Neural cell (in vitro differentiated cells): ENCODE measurements around the gene GAN.

Experiments used
- EP300 ChIP-seq: fragments of 450-650 bp; conservative IDR thresholded peaks from 2 replicates; pipeline ENCODE4 v1.6.1; 2014; ENCODE audit warnings: antibody characterized with exemption, mild to moderate bottlenecking, moderate library complexity; ENCODE audit not compliant: poor library complexity, severe bottlenecking
- EZH2 ChIP-seq: fragments of 200-600, 300-800 bp; shearing (Covaris generic), sonication (generic); IDR thresholded peaks from 2 replicates; pipeline ENCODE4 v1.6.1; 2014; ENCODE audit warnings: antibody characterized with exemption, low read length, borderline replicate concordance, mild to moderate bottlenecking; ENCODE audit not compliant: insufficient read depth, poor library complexity, severe bottlenecking
- MXI1 ChIP-seq: fragments of 450-650 bp; conservative IDR thresholded peaks from 2 replicates; pipeline ENCODE4 v1.6.1; 2014; ENCODE audit warnings: antibody characterized with exemption, mild to moderate bottlenecking; ENCODE audit not compliant: poor library complexity, severe bottlenecking
- POLR2AphosphoS5 ChIP-seq: IDR thresholded peaks from 2 replicates; pipeline ENCODE4 v1.6.1; 2012
- RAD21 ChIP-seq: fragments of 450-650 bp; conservative IDR thresholded peaks from 2 replicates; pipeline ENCODE4 v1.6.1; 2014; ENCODE audit warnings: antibody characterized with exemption, mild to moderate bottlenecking, moderate library complexity
- SMC3 ChIP-seq: fragments of 450-650 bp; conservative IDR thresholded peaks from 2 replicates; pipeline ENCODE4 v1.6.1; 2014; ENCODE audit warnings: antibody characterized with exemption, mild to moderate bottlenecking, moderate library complexity; ENCODE audit not compliant: poor library complexity
- TAF1 ChIP-seq: IDR thresholded peaks from 2 replicates; pipeline ENCODE4 v1.6.1; 2012; ENCODE audit warnings: low read depth
- TF ChIP-seq, protein P1 (sequence below): fragments of 450-650 bp; IDR thresholded peaks from 2 replicates; pipeline ENCODE4 v1.5.1; 2014; ENCODE audit warnings: antibody characterized with exemption, mild to moderate bottlenecking, moderate library complexity; ENCODE audit not compliant: poor library complexity, severe bottlenecking
- TF ChIP-seq, protein P2 (sequence below): IDR thresholded peaks from 2 replicates; pipeline ENCODE4 v1.6.1; 2012; ENCODE audit warnings: borderline replicate concordance

DNA sequence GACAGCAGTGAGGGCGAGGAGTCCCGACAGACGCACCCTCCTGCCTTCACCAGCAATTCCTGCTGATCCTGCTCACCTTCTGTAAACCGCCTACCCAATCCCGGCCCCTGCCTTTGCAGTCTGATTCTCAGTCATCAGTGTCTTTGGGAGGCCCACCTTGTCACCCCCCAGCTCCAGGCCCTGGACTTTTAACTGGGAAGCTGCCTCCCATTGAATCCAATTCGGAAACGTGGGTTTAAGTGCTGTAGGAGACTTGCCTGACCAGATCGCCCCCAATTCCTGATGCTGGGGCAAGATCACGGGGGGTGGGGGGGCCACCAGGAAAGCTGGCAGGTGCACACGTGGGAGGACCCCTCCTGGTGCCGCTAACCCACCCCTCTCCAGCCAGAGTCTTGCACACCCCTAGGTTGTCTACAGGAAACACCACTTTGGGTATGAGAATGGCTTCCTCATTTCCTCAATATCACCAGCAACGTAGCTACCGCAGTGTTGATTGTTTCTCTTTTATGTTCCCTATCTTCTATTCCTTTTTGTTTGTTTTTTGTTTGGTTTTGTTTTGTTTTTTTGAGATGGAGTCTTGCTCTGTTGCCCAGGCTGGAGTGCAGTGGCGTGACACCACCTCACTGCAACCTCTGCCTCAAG, 83.2 kb downstream of the GAN start:
- TF ChIP-seq, protein P1, sequence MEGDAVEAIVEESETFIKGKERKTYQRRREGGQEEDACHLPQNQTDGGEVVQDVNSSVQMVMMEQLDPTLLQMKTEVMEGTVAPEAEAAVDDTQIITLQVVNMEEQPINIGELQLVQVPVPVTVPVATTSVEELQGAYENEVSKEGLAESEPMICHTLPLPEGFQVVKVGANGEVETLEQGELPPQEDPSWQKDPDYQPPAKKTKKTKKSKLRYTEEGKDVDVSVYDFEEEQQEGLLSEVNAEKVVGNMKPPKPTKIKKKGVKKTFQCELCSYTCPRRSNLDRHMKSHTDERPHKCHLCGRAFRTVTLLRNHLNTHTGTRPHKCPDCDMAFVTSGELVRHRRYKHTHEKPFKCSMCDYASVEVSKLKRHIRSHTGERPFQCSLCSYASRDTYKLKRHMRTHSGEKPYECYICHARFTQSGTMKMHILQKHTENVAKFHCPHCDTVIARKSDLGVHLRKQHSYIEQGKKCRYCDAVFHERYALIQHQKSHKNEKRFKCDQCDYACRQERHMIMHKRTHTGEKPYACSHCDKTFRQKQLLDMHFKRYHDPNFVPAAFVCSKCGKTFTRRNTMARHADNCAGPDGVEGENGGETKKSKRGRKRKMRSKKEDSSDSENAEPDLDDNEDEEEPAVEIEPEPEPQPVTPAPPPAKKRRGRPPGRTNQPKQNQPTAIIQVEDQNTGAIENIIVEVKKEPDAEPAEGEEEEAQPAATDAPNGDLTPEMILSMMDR = no peak
- TF ChIP-seq EZH2 = no peak
- no peak for TF ChIP-seq EP300
- TF ChIP-seq POLR2AphosphoS5 = no peak
- TF ChIP-seq MXI1 = no peak
- no peak for TF ChIP-seq RAD21
- TF ChIP-seq, protein P2, sequence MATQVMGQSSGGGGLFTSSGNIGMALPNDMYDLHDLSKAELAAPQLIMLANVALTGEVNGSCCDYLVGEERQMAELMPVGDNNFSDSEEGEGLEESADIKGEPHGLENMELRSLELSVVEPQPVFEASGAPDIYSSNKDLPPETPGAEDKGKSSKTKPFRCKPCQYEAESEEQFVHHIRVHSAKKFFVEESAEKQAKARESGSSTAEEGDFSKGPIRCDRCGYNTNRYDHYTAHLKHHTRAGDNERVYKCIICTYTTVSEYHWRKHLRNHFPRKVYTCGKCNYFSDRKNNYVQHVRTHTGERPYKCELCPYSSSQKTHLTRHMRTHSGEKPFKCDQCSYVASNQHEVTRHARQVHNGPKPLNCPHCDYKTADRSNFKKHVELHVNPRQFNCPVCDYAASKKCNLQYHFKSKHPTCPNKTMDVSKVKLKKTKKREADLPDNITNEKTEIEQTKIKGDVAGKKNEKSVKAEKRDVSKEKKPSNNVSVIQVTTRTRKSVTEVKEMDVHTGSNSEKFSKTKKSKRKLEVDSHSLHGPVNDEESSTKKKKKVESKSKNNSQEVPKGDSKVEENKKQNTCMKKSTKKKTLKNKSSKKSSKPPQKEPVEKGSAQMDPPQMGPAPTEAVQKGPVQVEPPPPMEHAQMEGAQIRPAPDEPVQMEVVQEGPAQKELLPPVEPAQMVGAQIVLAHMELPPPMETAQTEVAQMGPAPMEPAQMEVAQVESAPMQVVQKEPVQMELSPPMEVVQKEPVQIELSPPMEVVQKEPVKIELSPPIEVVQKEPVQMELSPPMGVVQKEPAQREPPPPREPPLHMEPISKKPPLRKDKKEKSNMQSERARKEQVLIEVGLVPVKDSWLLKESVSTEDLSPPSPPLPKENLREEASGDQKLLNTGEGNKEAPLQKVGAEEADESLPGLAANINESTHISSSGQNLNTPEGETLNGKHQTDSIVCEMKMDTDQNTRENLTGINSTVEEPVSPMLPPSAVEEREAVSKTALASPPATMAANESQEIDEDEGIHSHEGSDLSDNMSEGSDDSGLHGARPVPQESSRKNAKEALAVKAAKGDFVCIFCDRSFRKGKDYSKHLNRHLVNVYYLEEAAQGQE = no peak
- TF ChIP-seq SMC3 = no peak
- TF ChIP-seq TAF1 = no peak
